Left cardiac atrium (tissue), 4 donors: Measurements from ENCODE around the gene MMP25. TPM values are rescaled to one million over a fixed set of nuclear protein-coding genes. Genes with fewer than 3 reads are reported as not detected.

Source experiments
- ATAC-seq, 2 donors: fragments of 200-7000 bp; cut with Tn5 transposase; one replicate each; pipeline ENCODE4 v1.9.1; 2020; ENCODE audit warnings: mild to moderate bottlenecking in 2 of 2, moderate library complexity in 2 of 2
- DNase-seq: peaks from one replicate; pipeline ENCODE4 v3.0.0-alpha.2; 2020
- intact Hi-C, 2 donors: fragments of 100-400 bp; cut with DNase I; formaldehyde crosslinking; loops; one replicate each; pipeline versions ENCODE4 v1.14.1 to v1.15.1; 2022 to 2023
- total RNA-seq, 2 donors: library from RNA; stranded (reverse); fragmentation: NEBNext Ultra II Directional; extraction: Animal tissue kit (Norgen Biotek cat#: 25700); gene quantifications; one replicate each; pipeline ENCODE4 v1.2.1, GENCODE V29; 2021
- donor health status: DM: no; HTN: yes; CAD: no.
- donor health status: DM: no; HTN: yes; CAD: no; lungs with severe emphysema.
- donor health status: DM: yes; HTN: yes; CAD: no.
- donor health status: Dilated cardiomyopathy.

Gene MMP25
- total RNA-seq, 2 donors from 2014 or later: 1.5 to 2.3 TPM

DNA sequence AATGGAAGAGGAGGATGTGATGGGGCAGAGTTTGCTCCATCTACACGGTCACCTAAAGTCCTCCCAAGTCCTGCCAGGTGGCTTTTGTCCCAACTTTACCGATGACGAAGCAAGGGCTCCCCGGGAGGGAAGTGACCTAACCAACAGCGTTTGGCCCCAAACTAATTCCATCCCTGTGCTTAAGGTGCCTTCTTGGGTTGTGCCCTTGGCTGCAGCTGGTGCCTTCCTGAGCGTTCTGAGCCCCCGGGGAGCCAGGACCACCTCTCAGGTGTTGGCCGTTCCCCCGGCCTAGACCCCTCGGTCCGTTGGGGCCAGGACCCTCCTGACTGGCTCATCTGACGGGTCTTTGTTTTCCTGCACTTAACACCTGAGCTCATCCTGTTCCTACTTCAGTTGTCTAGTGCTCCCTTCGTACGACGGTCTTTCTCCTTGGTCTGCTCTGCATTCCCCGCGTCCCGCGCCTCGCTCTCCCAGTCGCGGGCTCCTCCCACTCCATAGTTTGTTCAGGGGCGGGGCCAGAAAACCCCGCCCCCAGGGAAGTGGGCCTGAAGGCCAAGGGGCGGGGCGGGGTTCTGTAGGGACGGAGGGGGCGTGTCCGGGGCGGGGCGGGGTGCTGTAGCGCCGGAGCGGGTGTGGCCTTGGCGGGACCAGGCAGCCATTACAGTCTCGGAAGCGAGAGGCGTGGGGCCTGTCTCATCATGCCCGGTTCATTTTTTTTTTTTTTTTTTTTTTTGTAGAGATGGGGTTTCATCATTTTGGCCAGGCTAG is 53.6 kb downstream of the MMP25 start:
- intact Hi-C loops: loop anchor here in 1 of 2 donors (10.0 kb wide), 1 partner anchor 45 kb away; no protein-coding TSS in a partner anchor
- DNase-seq (peak; percentile 93), ATAC-seq (peak; percentile 92 to 96)

DNA sequence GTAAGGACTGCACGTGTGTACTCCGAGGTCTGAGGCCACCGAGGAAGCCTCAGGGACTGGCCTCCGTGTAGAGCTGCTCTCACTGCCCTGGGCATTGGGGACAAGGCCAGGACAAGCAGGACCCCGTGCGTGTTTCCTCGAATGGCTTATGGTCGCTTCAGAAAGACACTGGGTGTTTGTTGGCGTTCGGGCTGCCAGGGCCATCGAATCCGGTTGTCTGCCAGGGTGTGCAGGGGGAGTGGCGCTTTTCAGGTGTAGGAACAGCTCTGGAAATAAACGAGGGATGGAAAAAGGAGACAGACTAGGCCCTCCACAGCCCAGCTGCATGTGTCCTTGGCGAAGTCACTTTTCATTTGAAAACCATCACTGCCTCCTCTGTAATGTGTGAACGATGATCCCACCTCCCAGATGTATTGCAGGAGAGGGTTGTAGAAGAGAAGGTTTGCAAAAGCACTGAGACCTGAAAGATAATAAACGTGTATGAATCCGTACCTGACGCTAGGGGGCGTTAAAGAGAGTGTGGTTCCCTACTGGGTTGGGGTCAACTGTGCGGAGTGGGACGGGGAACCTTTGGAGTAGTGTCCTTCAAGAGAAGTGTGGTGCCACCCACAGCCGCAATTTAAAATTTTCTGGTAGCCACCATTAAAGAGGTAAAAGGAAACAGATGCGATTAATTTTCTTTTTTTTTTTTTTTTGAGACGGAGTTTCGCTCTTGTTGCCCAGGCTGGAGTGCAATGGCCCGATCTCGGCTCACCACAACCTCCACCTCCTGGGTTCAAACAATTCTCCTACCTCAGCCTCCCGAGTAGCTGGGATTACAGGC is 54.9 kb downstream of the MMP25 start:
- DNase-seq (no peak), ATAC-seq (no peak)
- intact Hi-C loops: loop anchor here in 1 of 2 donors (10.0 kb wide), 1 partner anchor 46 kb away; no protein-coding TSS in a partner anchor

DNA sequence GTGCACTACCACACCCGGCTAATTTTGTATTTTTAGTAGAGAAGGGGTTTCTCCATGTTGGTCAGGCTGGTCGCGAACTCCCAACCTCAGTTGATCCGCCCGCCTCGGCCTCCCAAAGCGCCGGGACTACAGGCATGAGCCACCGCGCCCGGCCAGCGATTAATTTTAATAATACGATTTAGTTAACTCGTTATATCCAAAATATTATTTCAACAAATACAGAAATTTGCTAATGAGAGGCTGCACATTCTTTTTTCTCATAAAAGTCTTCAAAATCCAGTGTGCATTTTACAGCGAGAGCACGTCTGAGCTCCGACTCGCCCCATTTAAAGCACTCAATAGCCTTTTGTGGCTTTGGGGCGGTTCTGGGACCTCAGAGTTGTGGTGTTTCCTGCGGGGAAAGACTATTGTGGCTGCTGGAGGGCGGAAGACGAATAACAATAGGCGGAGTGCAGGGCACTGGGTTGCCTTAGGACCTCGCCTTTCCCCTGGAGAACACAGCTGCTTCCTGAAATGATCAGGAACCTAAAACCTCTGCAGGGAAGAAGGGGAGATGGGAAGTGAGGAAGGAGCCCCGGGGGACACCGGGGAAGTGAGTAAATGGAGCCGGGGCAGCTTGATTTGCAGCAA is 55.6 kb downstream of the MMP25 start:
- DNase-seq (peak; percentile 57), ATAC-seq (peak in 1 of 2 donors; percentile 20)
- intact Hi-C loops: loop anchor here in 1 of 2 donors (10.0 kb wide), 1 partner anchor 47 kb away; no protein-coding TSS in a partner anchor

DNA sequence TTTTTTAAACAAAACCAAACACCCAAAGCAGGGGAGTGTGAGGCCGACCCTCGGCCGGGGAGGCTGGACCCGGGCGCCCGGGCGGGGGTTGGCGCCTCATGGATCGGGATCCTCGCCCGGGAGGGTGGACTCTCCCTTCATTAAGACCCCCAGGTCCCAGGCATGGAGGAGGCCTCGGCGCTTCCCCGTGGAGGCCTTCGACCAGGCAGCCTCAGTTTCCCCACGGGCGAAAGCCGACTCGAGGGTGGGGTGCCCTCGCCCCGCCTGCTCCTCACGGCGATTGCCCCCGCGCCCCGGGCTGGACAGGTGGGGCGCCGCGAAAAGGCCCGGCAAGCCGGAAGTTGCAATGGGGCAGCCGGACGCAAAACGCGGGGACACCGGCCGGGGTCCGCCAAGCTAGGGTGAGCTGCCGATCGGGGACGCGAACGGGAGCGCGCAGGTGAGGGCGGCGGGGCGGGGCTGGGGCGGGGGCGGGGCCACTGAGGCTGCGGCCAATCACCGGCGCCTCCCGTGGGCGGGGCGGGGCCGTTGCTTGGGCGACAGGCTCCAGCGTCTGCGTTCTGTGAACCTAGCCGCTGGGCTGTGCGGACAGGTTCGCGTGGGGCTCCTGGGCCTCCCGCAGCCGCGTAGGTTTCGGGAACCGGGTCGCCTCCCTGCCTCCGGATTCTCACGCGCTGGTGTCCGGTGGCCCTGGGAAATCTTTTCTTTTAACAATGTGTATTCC is 60.0 kb downstream of the MMP25 start:
- intact Hi-C loops: loop anchor here in 1 of 2 donors (10.0 kb wide), 1 partner anchor 52 kb away; no protein-coding TSS in a partner anchor
- DNase-seq: peak; percentile 92

More for the DNA sequence above, 60.0 kb downstream of the MMP25 start:
- peak; percentile 97 for ATAC-seq

Other genes with a start within 250 kb of the MMP25 start
- not detected for gene PRSS41, start 248.1 kb upstream of the MMP25 start, total RNA-seq
- not detected for gene PRSS21, start 229.3 kb upstream of the MMP25 start, total RNA-seq
- under 1 TPM in 1 of 2 donors, not detected in 1; 0.27 TPM for gene ZG16B, start 216.3 kb upstream of the MMP25 start, total RNA-seq
- gene PRSS22, start 188.4 kb upstream of the MMP25 start, total RNA-seq: not detected
- gene FLYWCH2, start 163.3 kb upstream of the MMP25 start, total RNA-seq: 10 to 100 TPM; 27.1 to 29.1 TPM
- gene FLYWCH1, start 134.6 kb upstream of the MMP25 start, total RNA-seq: 10 to 100 TPM; 31.4 to 35.1 TPM
- not detected for gene KREMEN2, start 82.3 kb upstream of the MMP25 start, total RNA-seq
- gene PAQR4, start 77.2 kb upstream of the MMP25 start, total RNA-seq: 10 to 100 TPM in 1 of 2 donors, 1 to 10 TPM in 1; 5.8 to 10.1 TPM
- 1 to 10 TPM in 1 of 2 donors, under 1 TPM in 1; 0.97 to 2.9 TPM for gene PKMYT1, start 66.1 kb upstream of the MMP25 start, total RNA-seq
- under 1 TPM; 0.24 TPM for gene CLDN9, start 33.6 kb upstream of the MMP25 start, total RNA-seq
- gene CLDN6, start 28.4 kb upstream of the MMP25 start, total RNA-seq: not detected
- gene TNFRSF12A, start 26.2 kb upstream of the MMP25 start, total RNA-seq: 10 to 100 TPM; 24.3 to 72.4 TPM
- 10 to 100 TPM; 28.4 to 46.1 TPM for gene HCFC1R1, start 22.6 kb upstream of the MMP25 start, total RNA-seq
- 10 to 100 TPM; 11.8 to 18.2 TPM for gene THOC6, start 22.5 kb upstream of the MMP25 start, total RNA-seq
- not detected for gene BICDL2, start 9.6 kb upstream of the MMP25 start, total RNA-seq
- 10 to 100 TPM; 51.7 to 64.0 TPM for gene IL32, start 19.1 kb downstream of the MMP25 start, total RNA-seq
- not detected for gene ZSCAN10, start 52.7 kb downstream of the MMP25 start, total RNA-seq
- 1 to 10 TPM; 7.0 to 7.2 TPM for gene ZNF205, start 66.0 kb downstream of the MMP25 start, total RNA-seq
- gene ZNF213, start 88.5 kb downstream of the MMP25 start, total RNA-seq: 1 to 10 TPM; 6.5 to 6.7 TPM
- gene OR1F1, start 141.6 kb downstream of the MMP25 start, total RNA-seq: not detected
- 1 to 10 TPM; 5.7 to 8.8 TPM for gene ZNF200, start 188.6 kb downstream of the MMP25 start, total RNA-seq
- gene MEFV, start 210.1 kb downstream of the MMP25 start, total RNA-seq: 1 to 10 TPM; 1.8 to 1.9 TPM
- 10 to 100 TPM in 1 of 2 donors, 1 to 10 TPM in 1; 9.0 to 19.2 TPM for gene ZNF263, start 236.9 kb downstream of the MMP25 start, total RNA-seq